NCI-H2196 treated with DMSO at 0.1 percent for 48 hours (cell line): ENCODE measurements around the gene MEMO1.
"Not testable (repeated sequence)": the region's sequence is repeated elsewhere in the genome, so short reads cannot be mapped to it uniquely, and the experiment has no call there.

Experiments
- DNase-seq: peaks from one replicate; lab custom pipeline; 2025; ENCODE audit not compliant: unreplicated experiment; lab: John Stamatoyannopoulos, UW

The MEMO1 gene

DNA sequence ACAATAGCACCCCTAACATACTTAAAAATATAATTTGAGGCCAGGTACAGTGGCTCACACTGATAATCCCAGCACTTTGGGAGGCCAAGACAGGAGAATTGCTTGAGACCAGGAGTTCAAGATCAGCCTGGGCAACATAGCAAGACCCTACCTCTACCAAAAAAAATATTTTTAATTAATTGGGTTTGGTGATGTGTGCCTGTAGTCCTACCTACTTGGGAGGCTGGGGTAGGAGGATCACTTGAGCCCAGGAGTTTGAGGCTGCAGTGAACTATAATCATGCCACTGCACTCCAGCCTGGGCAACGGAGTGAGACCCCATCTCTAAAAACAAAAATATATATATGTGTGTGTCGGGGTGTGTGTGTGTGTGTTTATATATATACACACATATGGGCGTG, 91.3 kb downstream of the MEMO1 start:
- no peak for DNase-seq

DNA sequence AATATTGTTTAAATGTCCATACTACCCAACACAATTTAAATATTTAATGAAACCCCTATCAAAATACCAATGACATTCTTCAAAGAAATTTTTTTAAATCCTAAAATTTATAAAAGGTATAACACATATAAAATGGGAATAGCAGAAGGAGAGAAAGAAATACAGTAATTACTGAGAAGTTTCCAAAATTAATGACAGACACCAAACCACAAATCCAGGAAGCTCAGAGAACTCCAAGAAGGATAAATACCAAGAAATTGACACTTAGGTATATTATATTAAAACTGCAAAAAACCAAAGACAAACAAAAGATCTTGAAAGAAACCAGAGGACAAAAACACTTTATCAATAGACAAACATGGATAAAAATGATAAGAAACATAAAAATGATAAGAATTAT, 101.1 kb downstream of the MEMO1 start:
- DNase-seq = no peak

GRCh38 chr2:31907491-31907890, 103.3 kb downstream of the MEMO1 start:
- DNase-seq = not testable (repeated sequence)

DNA sequence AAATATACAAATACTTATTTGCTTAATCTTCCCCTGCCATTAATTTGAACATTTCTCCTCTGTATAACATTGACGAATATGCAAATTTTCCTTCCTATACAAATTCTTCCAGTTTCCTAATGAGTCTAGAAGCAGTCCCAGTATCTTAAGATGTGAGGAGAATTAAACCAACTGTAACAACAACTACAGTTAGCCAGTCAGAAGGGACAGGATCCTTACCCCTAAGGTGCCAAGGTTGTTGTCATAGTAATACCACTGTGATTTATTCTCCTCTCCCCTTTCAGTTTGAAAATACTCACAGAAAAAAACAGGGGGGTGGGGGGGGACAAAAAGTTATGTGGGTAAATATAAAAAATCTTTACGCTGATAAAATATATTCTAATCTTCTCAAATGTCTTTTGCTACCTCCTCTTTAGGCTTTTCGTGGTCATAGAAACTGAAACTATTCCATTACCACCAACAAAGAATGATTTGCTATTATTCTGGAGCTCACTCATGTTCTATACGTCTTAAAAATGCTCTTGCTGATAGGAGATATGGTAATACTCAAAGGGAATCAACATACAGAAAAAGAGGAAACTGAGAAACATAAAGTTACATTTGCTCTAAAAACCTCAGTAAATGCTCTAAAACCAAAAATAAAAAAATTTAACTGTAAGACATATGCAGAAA, 107.6 kb downstream of the MEMO1 start:
- no peak for DNase-seq

GRCh38 chr2:31901900-31902299, 108.9 kb downstream of the MEMO1 start:
- no peak for DNase-seq

GRCh38 chr2:31900156-31900555, 110.7 kb downstream of the MEMO1 start:
- DNase-seq = not testable (repeated sequence)

- DNase-seq = not testable (repeated sequence)
Observed at GRCh38 chr2:31898346-31898745, 112.5 kb downstream of the MEMO1 start.

DNA sequence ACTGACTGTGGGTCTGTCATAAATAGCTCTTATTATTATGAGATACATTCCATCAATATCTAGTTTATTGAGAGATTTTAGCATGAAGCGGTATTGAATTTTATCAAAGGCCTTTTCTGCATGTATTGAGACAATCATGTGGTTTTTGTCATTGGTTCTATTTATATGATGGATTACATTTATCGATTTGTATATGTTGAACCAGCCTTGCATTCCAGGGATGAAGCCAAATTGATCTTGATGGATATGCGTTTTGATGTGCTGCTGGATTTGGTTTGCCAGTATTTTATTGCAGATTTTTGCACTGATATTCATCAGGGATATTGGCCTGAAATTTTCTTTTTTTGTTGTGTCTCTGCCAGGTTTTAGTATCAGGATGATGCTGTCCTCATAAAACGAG, 113.5 kb downstream of the MEMO1 start:
- not testable (repeated sequence) for DNase-seq

GRCh38 chr2:31896293-31896692, 114.5 kb downstream of the MEMO1 start:
- no peak for DNase-seq

DNA sequence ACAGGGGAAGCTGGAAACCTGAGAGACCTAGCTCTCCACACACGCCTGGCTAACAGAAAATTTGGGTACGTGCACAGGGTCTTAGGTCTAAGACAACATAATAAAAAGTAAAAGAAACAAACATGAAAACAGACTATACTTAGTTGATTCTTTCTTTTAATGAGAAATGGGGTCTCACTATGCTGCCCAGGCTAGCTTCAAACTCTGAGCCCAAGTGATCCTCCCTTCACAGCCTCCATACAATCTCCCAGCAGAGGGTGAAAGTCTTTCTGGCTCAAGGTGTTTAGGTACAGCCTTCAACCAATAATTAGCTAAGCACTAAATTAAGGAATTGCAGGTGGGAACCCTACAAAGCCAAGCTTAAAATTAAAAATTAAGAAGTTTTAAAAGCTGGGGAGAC, 116.2 kb downstream of the MEMO1 start:
- no peak for DNase-seq

- no peak for DNase-seq
Observed at GRCh38 chr2:31893094-31893493, 117.7 kb downstream of the MEMO1 start.

DNA sequence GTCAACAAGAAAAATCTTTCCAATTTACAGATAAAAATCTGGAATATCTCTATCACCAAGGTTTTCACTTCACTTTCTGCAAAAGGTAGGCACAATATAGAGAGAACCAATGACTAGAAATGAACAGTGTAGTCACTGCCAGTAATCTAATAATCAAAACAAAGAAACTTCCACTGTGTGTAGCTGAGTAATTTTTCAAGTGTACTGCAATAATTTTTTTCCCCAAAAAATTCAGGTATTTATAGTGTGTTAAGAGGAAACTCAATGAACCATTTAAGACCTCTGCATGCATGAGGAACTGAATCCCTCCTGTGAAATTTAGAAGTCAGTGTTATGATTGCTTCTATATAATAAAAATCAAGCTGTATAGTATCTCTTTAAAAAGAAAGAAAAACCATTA, 121.8 kb downstream of the MEMO1 start:
- DNase-seq = no peak

DNA sequence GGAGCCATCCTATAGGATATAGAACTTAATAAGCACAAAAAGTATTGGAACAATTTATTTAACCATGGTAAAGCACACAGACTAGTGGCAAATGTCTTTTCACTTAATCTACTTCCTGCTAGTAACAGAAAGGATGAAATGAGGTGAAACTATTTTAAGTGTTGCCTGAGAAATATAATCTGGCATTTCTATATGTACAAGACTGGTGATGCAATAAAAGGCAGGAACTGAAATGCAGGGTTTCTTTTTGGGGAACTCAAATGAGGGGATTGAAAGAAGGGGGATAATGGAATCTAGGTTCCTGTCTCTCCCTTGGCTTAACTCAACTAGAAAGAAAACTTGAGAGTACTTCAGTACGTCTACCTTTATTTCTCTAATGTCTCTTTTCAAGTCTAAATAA, 122.3 kb downstream of the MEMO1 start:
- DNase-seq = no peak

DNA sequence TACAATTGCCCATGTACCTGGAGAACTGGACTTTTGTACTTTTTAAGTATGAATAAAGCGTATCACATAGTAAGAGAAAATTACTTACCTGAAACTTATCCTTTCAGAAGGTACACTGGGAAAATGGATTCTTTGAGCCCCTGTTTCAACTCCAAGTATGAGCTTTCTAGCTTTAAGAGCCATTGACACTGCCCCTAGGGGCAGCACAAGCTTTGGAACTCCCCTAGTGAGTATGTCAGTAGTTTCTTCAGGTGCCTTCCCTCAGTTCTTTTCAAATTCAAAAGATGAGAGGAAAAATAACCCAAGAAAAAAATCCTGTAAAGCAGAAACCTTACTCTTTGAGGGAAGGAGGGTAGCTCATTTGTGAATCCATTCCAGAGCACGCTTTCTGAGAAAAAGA, 124.1 kb downstream of the MEMO1 start:
- DNase-seq = no peak

DNA sequence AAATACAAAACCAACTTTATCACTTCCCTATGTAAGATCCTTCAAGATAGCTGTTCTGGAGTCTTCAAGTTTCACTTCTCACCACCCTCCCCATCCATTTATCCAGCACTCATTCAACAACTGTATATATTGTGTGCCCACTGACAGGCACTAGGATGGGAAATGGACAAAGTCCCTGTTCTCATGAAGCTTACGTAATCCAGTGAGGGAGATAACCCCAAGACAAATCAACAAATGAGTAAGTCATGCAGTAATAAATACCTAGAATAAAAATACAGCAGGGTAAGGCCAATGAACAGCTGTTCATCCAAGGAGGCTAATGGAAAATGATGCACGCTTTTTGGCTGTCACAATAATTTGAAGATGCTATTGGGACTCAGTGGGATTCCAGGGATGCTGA, 133.8 kb downstream of the MEMO1 start:
- DNase-seq = no peak

- DNase-seq = no peak
Observed at GRCh38 chr2:31874071-31874470, 136.7 kb downstream of the MEMO1 start.

DNA sequence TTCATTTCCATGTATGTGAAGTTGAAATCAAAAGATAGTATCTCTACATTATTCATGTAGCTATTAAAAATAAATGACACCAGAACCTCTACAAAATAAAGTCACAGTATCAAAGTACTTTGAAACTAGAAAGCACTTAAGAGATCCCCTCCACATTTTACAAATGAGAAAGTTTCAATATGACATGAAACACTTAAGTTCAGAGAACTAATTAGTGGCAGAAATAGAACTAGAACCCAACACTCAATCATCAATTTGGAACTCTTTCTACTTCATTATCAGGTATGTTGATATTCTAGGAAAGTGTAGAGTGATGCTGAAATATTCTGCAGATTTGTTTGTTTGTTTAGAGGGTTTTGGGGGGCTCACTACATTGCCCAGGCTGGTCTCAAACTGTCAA, 145.6 kb downstream of the MEMO1 start:
- DNase-seq = no peak

- DNase-seq = no peak
Observed at GRCh38 chr2:31863867-31864266, 146.9 kb downstream of the MEMO1 start.

GRCh38 chr2:31863015-31863656, 147.7 kb downstream of the MEMO1 start:
- DNase-seq = not testable (repeated sequence)

GRCh38 chr2:31859959-31860358, 150.8 kb downstream of the MEMO1 start:
- no peak for DNase-seq

GRCh38 chr2:31853521-31853920, 157.3 kb downstream of the MEMO1 start:
- DNase-seq = no peak

GRCh38 chr2:31842150-31842549, 168.7 kb downstream of the MEMO1 start:
- DNase-seq = not testable (repeated sequence)

DNA sequence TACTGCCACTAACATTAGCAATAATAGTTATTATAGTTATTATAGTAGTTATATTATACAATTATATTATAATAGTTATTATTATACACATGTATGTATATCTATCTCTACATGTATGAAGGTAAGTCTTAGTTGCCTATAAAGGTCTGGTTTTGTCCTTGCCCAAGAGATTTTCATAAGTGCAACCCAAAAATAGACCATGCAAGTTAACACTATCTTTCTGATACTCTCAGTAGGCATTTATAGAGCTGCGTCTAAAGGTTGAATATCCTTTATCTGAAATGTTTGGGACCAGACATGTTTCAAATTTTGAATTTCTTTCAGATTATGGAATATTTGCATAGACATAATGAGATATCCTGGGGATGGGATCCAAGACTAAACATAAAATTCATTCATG, 175.4 kb downstream of the MEMO1 start:
- no peak for DNase-seq
